Suprapubic skin (tissue), 4 donors: ENCODE measurements around the gene RRM2.

Experiments
- POLR2A ChIP-seq, 2 donors: fragments of 450-650 bp; IDR thresholded peaks; one replicate each; pipeline ENCODE4 v1.6.1; 2017; ENCODE audit warnings: antibody characterized with exemption in 2 of 2, mild to moderate bottlenecking in 2 of 2, moderate library complexity in 2 of 2
- POLR2AphosphoS5 ChIP-seq, 3 donors: sonication (generic); formaldehyde crosslinking; IDR thresholded peaks; one replicate each; pipeline ENCODE4 v1.6.1; 2017; ENCODE audit warnings: antibody characterized with exemption in 3 of 3
- TF ChIP-seq, protein P1 (sequence below), 2 donors: fragments of 200-600 bp in 1 of 2; fragments of 450-650 bp in 1 of 2; sonication (generic) in 1 of 2; IDR thresholded peaks; one replicate each; pipeline ENCODE4 v1.5.1; 2016 to 2019; ENCODE audit warnings: antibody characterized with exemption in 2 of 2, mild to moderate bottlenecking in 1 of 2, moderate library complexity in 1 of 2

DNA sequence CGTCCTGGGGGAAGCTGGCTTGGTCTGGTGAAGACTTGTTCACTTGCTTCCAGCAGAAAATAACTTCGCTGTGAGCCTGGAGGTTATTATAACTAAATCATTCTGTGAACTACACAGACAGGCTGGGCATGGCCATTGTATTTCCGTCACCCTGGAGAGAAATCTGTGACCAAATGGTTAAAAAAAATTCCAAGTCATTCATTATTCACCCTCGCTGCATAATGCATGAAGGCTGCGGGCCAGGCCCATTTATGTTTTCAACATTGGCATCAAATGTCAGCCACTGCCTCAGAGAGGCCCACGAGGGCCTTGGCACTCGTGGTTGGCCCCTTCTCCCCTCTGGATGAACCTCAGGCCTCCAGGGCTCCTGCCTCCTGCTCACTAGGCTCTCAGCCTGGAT lies 57.7 kb downstream of the RRM2 start:
- TF ChIP-seq, protein P1, sequence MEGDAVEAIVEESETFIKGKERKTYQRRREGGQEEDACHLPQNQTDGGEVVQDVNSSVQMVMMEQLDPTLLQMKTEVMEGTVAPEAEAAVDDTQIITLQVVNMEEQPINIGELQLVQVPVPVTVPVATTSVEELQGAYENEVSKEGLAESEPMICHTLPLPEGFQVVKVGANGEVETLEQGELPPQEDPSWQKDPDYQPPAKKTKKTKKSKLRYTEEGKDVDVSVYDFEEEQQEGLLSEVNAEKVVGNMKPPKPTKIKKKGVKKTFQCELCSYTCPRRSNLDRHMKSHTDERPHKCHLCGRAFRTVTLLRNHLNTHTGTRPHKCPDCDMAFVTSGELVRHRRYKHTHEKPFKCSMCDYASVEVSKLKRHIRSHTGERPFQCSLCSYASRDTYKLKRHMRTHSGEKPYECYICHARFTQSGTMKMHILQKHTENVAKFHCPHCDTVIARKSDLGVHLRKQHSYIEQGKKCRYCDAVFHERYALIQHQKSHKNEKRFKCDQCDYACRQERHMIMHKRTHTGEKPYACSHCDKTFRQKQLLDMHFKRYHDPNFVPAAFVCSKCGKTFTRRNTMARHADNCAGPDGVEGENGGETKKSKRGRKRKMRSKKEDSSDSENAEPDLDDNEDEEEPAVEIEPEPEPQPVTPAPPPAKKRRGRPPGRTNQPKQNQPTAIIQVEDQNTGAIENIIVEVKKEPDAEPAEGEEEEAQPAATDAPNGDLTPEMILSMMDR (IDR thresholded peaks at IDR 0.05), result no peak
- TF ChIP-seq POLR2A (IDR thresholded peaks at IDR 0.05), result no peak
- no peak for TF ChIP-seq POLR2AphosphoS5 (IDR thresholded peaks at IDR 0.05)
